Hepatocyte (in vitro differentiated cells): ENCODE measurements around the gene PARP6. TPM values are rescaled to one million over a fixed set of nuclear protein-coding genes. Genes with fewer than 3 reads are reported as not detected.

Experiments used
- DNase-seq: peaks from one replicate; pipeline ENCODE4 v3.0.0-alpha.2; 2016; ENCODE audit warnings: low spot score
- H2AFZ ChIP-seq: fragments of 200-600 bp; sonication (generic); 2 replicates; pipeline ENCODE4 v1.6.0; 2016; ENCODE audit warnings: antibody characterized with exemption, mild to moderate bottlenecking
- H3K27ac ChIP-seq: fragments of 200-600 bp; sonication (generic); 2 replicates; pipeline ENCODE4 v1.5.1; 2016; ENCODE audit warnings: mild to moderate bottlenecking
- H3K27me3 ChIP-seq: fragments of 200-600 bp; sonication (generic); 2 replicates; pipeline ENCODE4 v1.6.1; 2016
- H3K36me3 ChIP-seq: fragments of 200-600 bp; sonication (generic); replicated peaks from 2 replicates; pipeline ENCODE4 v1.5.1; 2016; ENCODE audit warnings: low read depth; ENCODE audit not compliant: insufficient read depth
- H3K4me1 ChIP-seq: fragments of 200-600 bp; sonication (generic); 2 replicates; pipeline ENCODE4 v1.5.1; 2016; ENCODE audit warnings: mild to moderate bottlenecking, moderate library complexity; ENCODE audit not compliant: insufficient read depth
- H3K4me2 ChIP-seq: fragments of 200-600 bp; sonication (generic); 2 replicates; pipeline ENCODE4 v1.6.0; 2016
- H3K4me3 ChIP-seq: fragments of 200-600 bp; sonication (generic); 2 replicates; pipeline ENCODE4 v1.5.1; 2016; ENCODE audit warnings: mild to moderate bottlenecking
- H3K79me2 ChIP-seq: fragments of 200-600 bp; sonication (generic); 2 replicates; pipeline ENCODE4 v1.6.0; 2017; ENCODE audit warnings: mild to moderate bottlenecking
- H3K9me2 ChIP-seq: fragments of 200-600 bp; sonication (generic); replicated peaks from 2 replicates; pipeline ENCODE4 v1.6.0; 2017; ENCODE audit warnings: mild to moderate bottlenecking; ENCODE audit not compliant: insufficient read depth
- H3K9me3 ChIP-seq: fragments of 200-600 bp; sonication (generic); 2 replicates; pipeline ENCODE4 v1.5.1; 2016; ENCODE audit warnings: low read depth, mild to moderate bottlenecking
- H4K20me1 ChIP-seq: fragments of 200-600 bp; sonication (generic); 2 replicates; pipeline ENCODE4 v1.6.0; 2016; ENCODE audit warnings: mild to moderate bottlenecking; ENCODE audit not compliant: insufficient read depth, poor library complexity, severe bottlenecking
- EZH2 ChIP-seq: fragments of 200-600 bp; sonication (generic); IDR thresholded peaks from 2 replicates; pipeline ENCODE4 v1.6.1; 2016; ENCODE audit warnings: antibody characterized with exemption, mild to moderate bottlenecking, borderline replicate concordance
- EZH2phosphoT487 ChIP-seq: fragments of 200-600 bp; sonication (generic); IDR thresholded peaks from one replicate; pipeline ENCODE4 v1.6.1; 2018; ENCODE audit warnings: antibody characterized with exemption, mild to moderate bottlenecking, low read depth, moderate library complexity; ENCODE audit not compliant: unreplicated experiment, severe bottlenecking
- WGBS: methylation state at CpG from one replicate; pipeline ENCODE4 v1.1.6; 2016; ENCODE audit warnings: low lambda C conversion rate; ENCODE audit errors: missing lambda C conversion rate; 5-methylcytosine and 5-hydroxymethylcytosine counted together
- polyA plus RNA-seq: library from polyadenylated mRNA; unstranded; fragments of >200 nt; fragmentation: Nextera tagmentation; extraction: Ambion mirVana; gene quantifications from 2 replicates; pipeline ENCODE4 v1.2.1, GENCODE V29; 2016
- total RNA-seq: library from RNA; depleted of rRNA; stranded (reverse); fragments of >200 nt; gene quantifications from 2 replicates; pipeline ENCODE4 v1.2.3, GENCODE V29; 2014
- TF ChIP-seq, protein P1 (sequence below): fragments of 200-600 bp; sonication (generic); IDR thresholded peaks from 2 replicates; pipeline ENCODE4 v1.5.1; 2016; ENCODE audit warnings: antibody characterized with exemption, mild to moderate bottlenecking; ENCODE audit not compliant: poor library complexity

PARP6 gene
- total and polyA plus RNA-seq, 2 experiments from 2014 or later = 57.1 to 61.4 TPM

DNA sequence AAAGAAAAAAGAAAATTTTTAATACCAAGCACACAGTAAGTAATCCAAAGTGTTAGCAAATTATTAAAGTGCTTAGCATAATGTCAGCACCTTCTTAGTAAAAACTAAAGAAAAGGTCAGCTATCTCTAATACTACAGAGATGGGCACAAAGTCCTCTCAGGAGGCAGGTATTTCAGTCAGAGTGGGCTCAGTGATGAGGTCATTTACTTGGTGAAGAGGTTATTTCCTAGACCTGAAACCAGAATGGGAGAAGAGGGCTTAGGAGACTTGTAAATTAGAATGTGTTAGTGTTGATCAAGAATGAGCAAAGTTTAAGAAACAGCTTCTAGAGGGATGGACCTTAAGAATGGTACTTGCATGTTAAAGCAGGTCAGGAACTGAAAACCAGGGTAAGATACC, 32.7 kb downstream of the PARP6 start:
- H3K27me3 ChIP-seq = no peaks in the 10 kb centered on the region
- H4K20me1 ChIP-seq = peaks cover 4% of the 10 kb centered on the region
- H3K9me2 ChIP-seq = no peaks in the 10 kb centered on the region
- peak overlapping the region; percentile 13 for H3K27ac ChIP-seq
- no peak overlapping the region for H2AFZ ChIP-seq
- H3K4me1 ChIP-seq = peaks cover 3% of the 10 kb centered on the region
- TF ChIP-seq EZH2phosphoT487 (no peak), EZH2 (no peak)
- TF ChIP-seq, protein P1, sequence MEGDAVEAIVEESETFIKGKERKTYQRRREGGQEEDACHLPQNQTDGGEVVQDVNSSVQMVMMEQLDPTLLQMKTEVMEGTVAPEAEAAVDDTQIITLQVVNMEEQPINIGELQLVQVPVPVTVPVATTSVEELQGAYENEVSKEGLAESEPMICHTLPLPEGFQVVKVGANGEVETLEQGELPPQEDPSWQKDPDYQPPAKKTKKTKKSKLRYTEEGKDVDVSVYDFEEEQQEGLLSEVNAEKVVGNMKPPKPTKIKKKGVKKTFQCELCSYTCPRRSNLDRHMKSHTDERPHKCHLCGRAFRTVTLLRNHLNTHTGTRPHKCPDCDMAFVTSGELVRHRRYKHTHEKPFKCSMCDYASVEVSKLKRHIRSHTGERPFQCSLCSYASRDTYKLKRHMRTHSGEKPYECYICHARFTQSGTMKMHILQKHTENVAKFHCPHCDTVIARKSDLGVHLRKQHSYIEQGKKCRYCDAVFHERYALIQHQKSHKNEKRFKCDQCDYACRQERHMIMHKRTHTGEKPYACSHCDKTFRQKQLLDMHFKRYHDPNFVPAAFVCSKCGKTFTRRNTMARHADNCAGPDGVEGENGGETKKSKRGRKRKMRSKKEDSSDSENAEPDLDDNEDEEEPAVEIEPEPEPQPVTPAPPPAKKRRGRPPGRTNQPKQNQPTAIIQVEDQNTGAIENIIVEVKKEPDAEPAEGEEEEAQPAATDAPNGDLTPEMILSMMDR = no peak
- no peaks in the 10 kb centered on the region for H3K36me3 ChIP-seq
- no peak overlapping the region for H3K4me3 ChIP-seq
- H3K79me2 ChIP-seq = no peaks in the 10 kb centered on the region
- H3K9me3 ChIP-seq = no peaks in the 10 kb centered on the region
- H3K4me2 ChIP-seq = no peak overlapping the region
- DNase-seq = no peak

DNA sequence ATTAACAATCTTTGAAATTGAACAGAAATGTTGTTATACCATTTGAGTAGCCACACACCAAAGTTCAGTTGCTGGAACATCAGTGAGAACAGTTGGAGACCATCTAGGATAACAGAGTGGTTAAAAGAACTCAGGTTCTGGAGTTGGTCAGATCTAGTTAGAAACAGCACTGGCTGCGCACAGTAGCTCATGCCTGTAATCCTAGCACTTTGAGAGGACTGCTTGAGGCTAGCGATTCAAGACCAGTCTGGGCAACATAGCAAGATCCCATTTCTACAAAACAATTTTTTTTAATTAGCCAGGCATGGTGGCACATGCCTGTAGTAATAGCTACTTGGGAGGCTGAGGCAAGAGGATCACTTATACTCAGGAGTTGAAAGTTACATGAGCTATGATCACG, 33.8 kb downstream of the PARP6 start:
- peaks cover 4% of the 10 kb centered on the region for H4K20me1 ChIP-seq
- no peaks in the 10 kb centered on the region for H3K79me2 ChIP-seq
- H3K4me2 ChIP-seq = no peak overlapping the region
- TF ChIP-seq EZH2phosphoT487 (no peak), EZH2 (no peak)
- TF ChIP-seq, protein P1 = no peak
- no peaks in the 10 kb centered on the region for H3K36me3 ChIP-seq
- WGBS = 98% methylated on average over 3 of the region's 3 CpGs
- H3K9me3 ChIP-seq = no peaks in the 10 kb centered on the region
- no peaks in the 10 kb centered on the region for H3K27me3 ChIP-seq
- no peak overlapping the region for H3K27ac ChIP-seq
- H3K4me1 ChIP-seq = peaks cover 3% of the 10 kb centered on the region
- H2AFZ ChIP-seq = no peak overlapping the region
- H3K4me3 ChIP-seq = no peak overlapping the region
- no peaks in the 10 kb centered on the region for H3K9me2 ChIP-seq
- no peak for DNase-seq

DNA sequence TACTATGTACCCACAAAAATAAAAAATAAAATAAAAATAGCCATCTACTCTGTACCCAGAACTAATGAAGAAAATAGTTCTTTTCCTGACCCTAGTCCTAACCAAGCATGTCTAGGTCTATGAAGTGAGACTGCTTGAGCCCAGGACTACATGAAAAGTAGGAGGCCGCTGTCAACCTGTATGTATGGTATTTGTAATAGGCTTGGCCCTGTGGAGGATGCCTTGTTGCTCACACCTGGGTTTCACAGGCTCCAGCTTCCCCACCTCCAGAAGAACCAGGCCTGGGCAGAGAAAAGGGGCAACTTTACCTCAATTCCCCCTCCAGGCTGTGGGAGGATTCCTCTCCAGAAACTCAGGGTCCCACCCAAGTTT, 34.5 kb downstream of the PARP6 start:
- Histone ChIP-seq H3K36me3 (no peaks in the 10 kb centered on the region), H3K9me2 (no peaks in the 10 kb centered on the region), H3K4me1 (peaks cover 6% of the 10 kb centered on the region), H3K27ac (peak overlapping the region; percentile 70), H3K27me3 (no peaks in the 10 kb centered on the region), H3K4me2 (no peak overlapping the region), H3K9me3 (no peaks in the 10 kb centered on the region), H3K79me2 (no peaks in the 10 kb centered on the region), H4K20me1 (peaks cover 2% of the 10 kb centered on the region), H3K4me3 (no peak overlapping the region), H2AFZ (no peak overlapping the region)
- 95% methylated on average over 1 of the region's 1 CpG for WGBS
- no peak for DNase-seq
- TF ChIP-seq EZH2phosphoT487 = no peak
- TF ChIP-seq EZH2 = no peak
- TF ChIP-seq, protein P1 = no peak
